HFF-Myc (cell line): ENCODE data around the gene TNRC6A.
A peak's percentile ranks its signal among the peaks of the same experiment; 100 is the strongest.

Experiments
- DNase-seq: peaks from one replicate; pipeline ENCODE4 v3.0.0-alpha.2; 2011; ENCODE audit warnings: low read depth; ENCODE audit errors: extremely low read depth
- H3K4me3 ChIP-seq: replicated peaks from 2 replicates; pipeline ENCODE4 v1.5.1; 2011; ENCODE audit warnings: low read depth, mild to moderate bottlenecking, control low read depth, low read length
- CTCF ChIP-seq: IDR thresholded peaks from 2 replicates; pipeline ENCODE4 v1.5.1; 2012; ENCODE audit warnings: mild to moderate bottlenecking, low read depth, low read length, control low read depth; ENCODE audit errors: missing control alignments

The TNRC6A gene

GRCh38 chr16:24729243-24729950 is at the start of gene TNRC6A:
Gene TNRC6A (plus strand): TSS chr16:24729651. CDS start chr16:24729842, 191 bp downstream.
- DNase-seq: peak; percentile 54
- no peak for TF ChIP-seq CTCF
- peak within 1 kb of the TSS; percentile 84 for H3K4me3 ChIP-seq

GRCh38 chr16:24681793-24682192 is 47.7 kb upstream of the TNRC6A start:
- no peak for DNase-seq
- no peak overlapping the region for H3K4me3 ChIP-seq
- no peak for TF ChIP-seq CTCF

GRCh38 chr16:24683250-24683649 is 46.2 kb upstream of the TNRC6A start:
- no peak for TF ChIP-seq CTCF
- DNase-seq: no peak

GRCh38 chr16:24683847-24684493 is 45.5 kb upstream of the TNRC6A start:
- no peak for DNase-seq
- TF ChIP-seq CTCF: no peak
- H3K4me3 ChIP-seq: no peak overlapping the region

More at GRCh38 chr16:24683250-24683649, 46.2 kb upstream of the TNRC6A start:
- H3K4me3 ChIP-seq: no peak overlapping the region

GRCh38 chr16:24685539-24686432 is 43.7 kb upstream of the TNRC6A start:
- TF ChIP-seq CTCF: no peak
- DNase-seq: peak; percentile 69
- H3K4me3 ChIP-seq: no peak overlapping the region

GRCh38 chr16:24686678-24687077 is 42.8 kb upstream of the TNRC6A start:
- no peak overlapping the region for H3K4me3 ChIP-seq
- DNase-seq: no peak
- no peak for TF ChIP-seq CTCF
